ENCODE data around the gene ZBTB7B. TPM values are rescaled to one million over a fixed set of nuclear protein-coding genes. Genes with fewer than 3 reads are reported as not detected.

Gene ZBTB7B
- total and polyA plus RNA-seq, 2 donors from 2014 or later: 20.1 to 68.7 TPM

DNA sequence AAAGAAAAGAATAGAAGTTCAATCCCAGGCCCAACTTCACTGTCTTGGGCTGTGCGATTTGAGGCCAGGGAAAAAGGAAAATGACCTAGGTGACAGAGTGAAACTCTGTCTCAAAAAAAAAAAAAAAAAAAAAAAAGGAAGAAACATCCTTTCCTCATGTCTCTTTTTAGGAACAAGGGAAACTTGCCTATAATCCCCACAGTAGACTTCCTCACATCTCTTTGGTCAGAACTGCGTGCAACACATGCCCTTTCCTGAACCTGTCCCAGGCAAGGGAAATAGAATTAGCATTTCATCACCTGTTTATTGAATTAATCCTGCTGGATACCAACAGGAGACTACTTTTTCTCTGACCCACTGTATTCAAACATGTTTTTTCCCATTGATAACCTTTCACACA is 33.3 kb downstream of the ZBTB7B start:
- Histone ChIP-seq H3K36me3 (ENCODE audit: control insufficient read depth in 2 of 3, insufficient read depth in 3 of 3, low read length in 3 of 3) (no peaks in the 10 kb centered on the region), H3K27me3 (ENCODE audit: control insufficient read depth, insufficient read depth, low read length) (no peaks in the 10 kb centered on the region), H3K4me3 (ENCODE audit: low read length in 3 of 3) (no peak overlapping the region), H3K9me3 (ENCODE audit: control insufficient read depth in 2 of 3, insufficient read depth in 1 of 3, low read length in 3 of 3) (no peaks in the 10 kb centered on the region), H3K9ac (ENCODE audit: low read length in 3 of 3) (no peak overlapping the region), H3K27ac (ENCODE audit: low read depth in 2 of 2, low read length in 2 of 2) (no peak overlapping the region), H3K4me1 (ENCODE audit: control insufficient read depth in 2 of 3, insufficient read depth in 2 of 3, low read depth in 1 of 3, low read length in 3 of 3) (no peaks in the 10 kb centered on the region)
- DNase-seq: no peak
- no peak for FAIRE-seq
- TF ChIP-seq, protein P1, sequence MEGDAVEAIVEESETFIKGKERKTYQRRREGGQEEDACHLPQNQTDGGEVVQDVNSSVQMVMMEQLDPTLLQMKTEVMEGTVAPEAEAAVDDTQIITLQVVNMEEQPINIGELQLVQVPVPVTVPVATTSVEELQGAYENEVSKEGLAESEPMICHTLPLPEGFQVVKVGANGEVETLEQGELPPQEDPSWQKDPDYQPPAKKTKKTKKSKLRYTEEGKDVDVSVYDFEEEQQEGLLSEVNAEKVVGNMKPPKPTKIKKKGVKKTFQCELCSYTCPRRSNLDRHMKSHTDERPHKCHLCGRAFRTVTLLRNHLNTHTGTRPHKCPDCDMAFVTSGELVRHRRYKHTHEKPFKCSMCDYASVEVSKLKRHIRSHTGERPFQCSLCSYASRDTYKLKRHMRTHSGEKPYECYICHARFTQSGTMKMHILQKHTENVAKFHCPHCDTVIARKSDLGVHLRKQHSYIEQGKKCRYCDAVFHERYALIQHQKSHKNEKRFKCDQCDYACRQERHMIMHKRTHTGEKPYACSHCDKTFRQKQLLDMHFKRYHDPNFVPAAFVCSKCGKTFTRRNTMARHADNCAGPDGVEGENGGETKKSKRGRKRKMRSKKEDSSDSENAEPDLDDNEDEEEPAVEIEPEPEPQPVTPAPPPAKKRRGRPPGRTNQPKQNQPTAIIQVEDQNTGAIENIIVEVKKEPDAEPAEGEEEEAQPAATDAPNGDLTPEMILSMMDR (IDR thresholded peaks at IDR 0.05; ENCODE audit: borderline replicate concordance, extremely low read depth, insufficient read depth): no peak
- intact Hi-C loops (cut with DNase I): no loop called here

DNA sequence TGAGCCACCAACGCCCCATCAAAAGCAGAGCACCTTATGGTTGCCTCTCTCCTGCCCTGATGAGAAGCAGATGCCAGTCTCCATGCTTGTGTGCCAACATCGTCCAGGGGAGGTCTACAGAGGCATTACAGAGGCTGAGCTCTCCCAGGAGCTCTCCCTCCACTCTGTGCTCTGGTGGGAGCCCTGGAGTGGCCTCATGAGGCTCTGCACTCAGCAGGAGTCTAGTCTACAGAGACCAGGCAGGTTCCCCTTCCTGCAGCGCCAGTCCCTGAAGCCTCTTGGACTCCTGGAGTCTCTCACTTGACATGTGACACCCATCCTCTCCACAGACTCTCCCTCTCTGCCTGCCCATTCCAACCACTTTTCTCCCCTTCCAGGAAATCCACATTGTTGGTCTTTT is 34.4 kb downstream of the ZBTB7B start:
- intact Hi-C loops (cut with DNase I): no loop called here
- H3K4me3 ChIP-seq (ENCODE audit: low read length in 3 of 3): no peak overlapping the region
- no peak overlapping the region for H3K9ac ChIP-seq (ENCODE audit: low read length in 3 of 3)
- DNase-seq: peak in 1 of 5 donors; percentile 21
- no peaks in the 10 kb centered on the region for H3K27me3 ChIP-seq (ENCODE audit: control insufficient read depth, insufficient read depth, low read length)
- no peak for FAIRE-seq
- no peaks in the 10 kb centered on the region for H3K4me1 ChIP-seq (ENCODE audit: control insufficient read depth in 2 of 3, insufficient read depth in 2 of 3, low read depth in 1 of 3, low read length in 3 of 3)
- TF ChIP-seq, protein P1 (IDR thresholded peaks at IDR 0.05; ENCODE audit: borderline replicate concordance, extremely low read depth, insufficient read depth): no peak
- no peaks in the 10 kb centered on the region for H3K9me3 ChIP-seq (ENCODE audit: control insufficient read depth in 2 of 3, insufficient read depth in 1 of 3, low read length in 3 of 3)
- no peak overlapping the region for H3K27ac ChIP-seq (ENCODE audit: low read depth in 2 of 2, low read length in 2 of 2)
- H3K36me3 ChIP-seq (ENCODE audit: control insufficient read depth in 2 of 3, insufficient read depth in 3 of 3, low read length in 3 of 3): no peaks in the 10 kb centered on the region

DNA sequence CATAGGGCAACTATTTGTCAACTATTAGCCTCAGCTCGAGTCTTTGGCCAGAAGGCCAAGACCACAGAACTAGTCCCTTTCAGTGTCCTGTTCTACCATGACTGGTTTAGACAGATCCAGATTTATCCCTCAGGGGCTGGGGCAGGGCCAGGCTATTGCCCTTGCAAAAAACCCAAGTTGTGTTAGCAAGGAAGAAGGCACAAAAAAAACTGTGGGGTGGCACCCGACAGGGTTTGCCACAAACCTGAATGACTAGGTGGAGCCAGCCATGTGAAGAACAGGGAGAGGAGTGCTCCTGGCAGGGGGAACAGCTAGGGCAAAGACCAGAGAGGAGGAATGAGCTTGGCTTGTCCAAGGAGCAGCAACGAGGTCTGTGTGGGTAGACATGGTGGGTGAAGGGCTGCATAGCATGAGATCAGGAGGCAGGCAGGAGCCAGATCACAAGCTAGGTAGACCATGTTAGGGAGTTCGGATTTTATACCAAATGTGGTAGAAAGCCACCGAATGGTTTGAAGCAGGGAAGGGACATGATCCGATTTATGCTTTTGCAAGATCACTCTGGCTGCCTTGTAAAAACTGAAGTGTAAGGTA is 35.3 kb downstream of the ZBTB7B start:
- Histone ChIP-seq H3K4me3 (ENCODE audit: low read length in 3 of 3) (no peak overlapping the region), H3K36me3 (ENCODE audit: control insufficient read depth in 2 of 3, insufficient read depth in 3 of 3, low read length in 3 of 3) (no peaks in the 10 kb centered on the region), H3K27ac (ENCODE audit: low read depth in 2 of 2, low read length in 2 of 2) (no peak overlapping the region), H3K9me3 (ENCODE audit: control insufficient read depth in 2 of 3, insufficient read depth in 1 of 3, low read length in 3 of 3) (no peaks in the 10 kb centered on the region), H3K4me1 (ENCODE audit: control insufficient read depth in 2 of 3, insufficient read depth in 2 of 3, low read depth in 1 of 3, low read length in 3 of 3) (no peaks in the 10 kb centered on the region), H3K9ac (ENCODE audit: low read length in 3 of 3) (no peak overlapping the region), H3K27me3 (ENCODE audit: control insufficient read depth, insufficient read depth, low read length) (no peaks in the 10 kb centered on the region)
- TF ChIP-seq, protein P1 (IDR thresholded peaks at IDR 0.05; ENCODE audit: borderline replicate concordance, extremely low read depth, insufficient read depth): no peak
- FAIRE-seq: no peak
- peak in 1 of 5 donors; percentile 31 for DNase-seq
- intact Hi-C loops (cut with DNase I): no loop called here
